Measurements from ENCODE around the gene ADAM23.

The ADAM23 gene

DNA sequence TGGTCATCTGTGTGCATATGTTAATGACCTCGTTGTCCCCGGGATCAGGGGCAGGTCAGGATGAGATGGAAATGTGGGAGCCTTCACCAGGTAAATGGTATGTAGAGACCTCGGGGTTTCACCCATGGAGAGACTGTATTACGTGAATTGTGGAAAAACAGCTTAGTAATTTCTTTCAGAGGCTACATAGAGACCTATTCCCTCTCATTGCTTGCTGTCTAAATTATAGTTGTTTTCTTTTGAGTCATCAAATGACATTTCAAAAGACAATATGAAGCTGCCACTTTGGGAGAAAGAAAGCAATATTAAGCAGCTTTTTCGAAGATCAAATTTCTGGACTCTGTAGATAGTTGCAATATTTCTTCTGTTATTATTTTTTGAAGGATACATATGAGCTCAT is 20.4 kb downstream of the ADAM23 start:
- Mint-ChIP-seq H3K27ac (no peak overlapping the region), H3K4me3 (no peak overlapping the region), H3K27me3 (ENCODE audit: low read depth) (peaks cover 8% of the 10 kb centered on the region), H3K4me1 (ENCODE audit: low read depth) (no peaks in the 10 kb centered on the region), H3K9me3 (peaks cover 6% of the 10 kb centered on the region), H3K36me3 (ENCODE audit: low read depth) (no peaks in the 10 kb centered on the region)

GRCh38 chr2:206464597-206464996 is 21.3 kb downstream of the ADAM23 start:
- Mint-ChIP-seq H3K27me3 (ENCODE audit: low read depth) (peaks cover 4% of the 10 kb centered on the region), H3K27ac (no peak overlapping the region), H3K9me3 (peaks cover 6% of the 10 kb centered on the region), H3K4me1 (ENCODE audit: low read depth) (no peaks in the 10 kb centered on the region), H3K4me3 (no peak overlapping the region), H3K36me3 (ENCODE audit: low read depth) (no peaks in the 10 kb centered on the region)

DNA sequence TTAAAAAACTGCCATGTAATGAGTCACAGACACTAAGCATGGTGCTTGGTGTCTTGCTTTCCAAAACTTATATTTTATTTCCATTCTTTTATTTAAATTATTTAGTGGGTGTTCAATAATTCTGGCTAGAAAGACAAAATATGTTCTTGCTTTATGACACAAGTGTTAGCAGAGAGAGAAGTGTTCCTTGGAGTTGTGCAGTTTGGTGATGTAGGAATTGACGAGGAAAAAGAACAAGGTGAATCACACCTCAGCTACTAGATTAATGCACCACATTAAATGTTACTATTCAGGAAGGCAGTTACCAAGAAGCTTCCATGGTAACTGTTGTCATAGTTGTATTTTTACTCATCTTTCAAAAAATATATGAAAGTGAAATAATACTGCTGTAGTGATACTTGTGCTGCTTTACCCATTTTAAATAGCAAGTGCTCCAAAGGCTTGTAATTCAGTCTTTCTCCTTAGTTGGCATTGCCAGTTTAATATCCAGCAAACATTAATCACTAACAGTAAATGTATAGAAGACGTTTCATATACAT is 28.3 kb downstream of the ADAM23 start:
- Mint-ChIP-seq H3K36me3 (ENCODE audit: low read depth) (no peaks in the 10 kb centered on the region), H3K9me3 (peaks cover 6% of the 10 kb centered on the region), H3K27ac (no peak overlapping the region)

GRCh38 chr2:206472094-206472493 is 28.8 kb downstream of the ADAM23 start:
- H3K36me3 Mint-ChIP-seq (ENCODE audit: low read depth) = no peaks in the 10 kb centered on the region
- H3K9me3 Mint-ChIP-seq = peaks cover 6% of the 10 kb centered on the region
- no peak overlapping the region for H3K27ac Mint-ChIP-seq
- no peak overlapping the region for H3K4me3 Mint-ChIP-seq
- H3K27me3 Mint-ChIP-seq (ENCODE audit: low read depth) = no peaks in the 10 kb centered on the region
- no peaks in the 10 kb centered on the region for H3K4me1 Mint-ChIP-seq (ENCODE audit: low read depth)

More for the DNA sequence above, 28.3 kb downstream of the ADAM23 start:
- H3K4me1 Mint-ChIP-seq (ENCODE audit: low read depth) = no peaks in the 10 kb centered on the region
- no peaks in the 10 kb centered on the region for H3K27me3 Mint-ChIP-seq (ENCODE audit: low read depth)
- H3K4me3 Mint-ChIP-seq = no peak overlapping the region

- H3K4me3 Mint-ChIP-seq = no peak overlapping the region
- no peak overlapping the region for H3K27ac Mint-ChIP-seq
- no peaks in the 10 kb centered on the region for H3K27me3 Mint-ChIP-seq (ENCODE audit: low read depth)
- no peaks in the 10 kb centered on the region for H3K36me3 Mint-ChIP-seq (ENCODE audit: low read depth)
- no peaks in the 10 kb centered on the region for H3K4me1 Mint-ChIP-seq (ENCODE audit: low read depth)
- H3K9me3 Mint-ChIP-seq = no peaks in the 10 kb centered on the region
Observed at GRCh38 chr2:206474099-206474498, 30.8 kb downstream of the ADAM23 start.

DNA sequence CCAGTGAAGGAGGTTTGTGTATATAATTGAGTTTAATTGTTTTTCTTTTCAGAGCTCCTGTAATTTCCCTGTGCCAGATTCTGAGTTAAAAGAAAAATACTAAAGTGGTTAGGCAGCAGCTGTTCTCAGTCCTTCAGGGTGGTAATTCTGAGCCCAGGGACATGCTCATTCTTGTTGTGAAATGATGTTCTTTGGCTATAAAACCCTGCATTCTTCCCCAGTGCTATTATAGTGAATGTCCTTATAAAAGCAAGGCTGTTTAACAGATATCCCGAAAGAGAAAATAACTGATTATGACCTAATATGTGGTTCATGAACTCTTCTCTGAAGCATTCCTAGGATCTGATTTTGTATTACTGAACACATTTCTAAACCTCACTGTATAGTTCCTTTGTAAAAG is 34.0 kb downstream of the ADAM23 start:
- peaks cover 8% of the 10 kb centered on the region for H3K27me3 Mint-ChIP-seq (ENCODE audit: low read depth)
- H3K27ac Mint-ChIP-seq = no peak overlapping the region
- no peaks in the 10 kb centered on the region for H3K4me1 Mint-ChIP-seq (ENCODE audit: low read depth)
- H3K4me3 Mint-ChIP-seq = no peak overlapping the region
- H3K36me3 Mint-ChIP-seq (ENCODE audit: low read depth) = no peaks in the 10 kb centered on the region
- no peaks in the 10 kb centered on the region for H3K9me3 Mint-ChIP-seq

DNA sequence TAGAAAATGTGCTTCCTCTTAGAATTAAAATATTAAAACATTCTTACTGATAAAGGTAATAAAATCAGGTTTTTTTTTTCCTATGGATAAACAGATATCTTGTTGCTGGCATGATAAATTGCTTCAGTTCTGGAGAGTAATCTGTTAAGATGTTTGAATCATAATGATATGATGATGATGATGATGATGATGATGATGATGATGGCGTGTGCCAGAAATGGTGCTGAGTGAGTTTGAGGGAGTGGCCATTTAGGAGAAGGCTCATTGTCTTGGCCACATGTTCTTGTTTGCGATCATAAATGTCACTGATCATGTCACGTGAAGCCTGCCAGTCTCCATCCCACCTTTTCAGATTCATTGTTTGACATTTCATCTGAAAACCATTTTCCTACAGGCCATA is 35.0 kb downstream of the ADAM23 start:
- H3K4me1 Mint-ChIP-seq (ENCODE audit: low read depth) = no peaks in the 10 kb centered on the region
- H3K27ac Mint-ChIP-seq = no peak overlapping the region
- H3K4me3 Mint-ChIP-seq = no peak overlapping the region
- peaks cover 8% of the 10 kb centered on the region for H3K27me3 Mint-ChIP-seq (ENCODE audit: low read depth)
- no peaks in the 10 kb centered on the region for H3K9me3 Mint-ChIP-seq
- no peaks in the 10 kb centered on the region for H3K36me3 Mint-ChIP-seq (ENCODE audit: low read depth)

DNA sequence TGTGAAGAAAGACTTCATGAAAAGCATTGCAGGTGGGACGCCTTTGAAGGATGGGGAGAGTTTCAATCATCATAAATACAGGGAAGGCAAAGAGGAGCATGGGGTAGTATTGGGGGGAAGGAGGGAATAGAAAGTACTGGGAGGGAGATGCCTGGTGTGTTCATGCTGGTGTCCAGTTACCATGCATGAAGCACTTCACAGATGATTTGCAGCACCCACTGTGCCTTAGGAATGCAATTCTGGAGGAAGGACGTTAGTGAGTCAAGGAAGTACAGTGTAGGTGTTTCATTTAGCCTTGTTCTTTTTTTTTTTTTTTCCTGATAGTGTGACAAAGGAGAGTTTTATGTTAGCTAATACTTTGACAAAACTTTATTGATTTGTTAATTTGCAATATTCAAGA is 36.8 kb downstream of the ADAM23 start:
- Mint-ChIP-seq H3K27me3 (ENCODE audit: low read depth) (peaks cover 8% of the 10 kb centered on the region), H3K27ac (no peak overlapping the region), H3K4me3 (no peak overlapping the region), H3K4me1 (ENCODE audit: low read depth) (no peaks in the 10 kb centered on the region), H3K9me3 (peaks cover 4% of the 10 kb centered on the region), H3K36me3 (ENCODE audit: low read depth) (no peaks in the 10 kb centered on the region)

GRCh38 chr2:206480620-206481019 is 37.3 kb downstream of the ADAM23 start:
- peaks cover 8% of the 10 kb centered on the region for H3K27me3 Mint-ChIP-seq (ENCODE audit: low read depth)
- H3K36me3 Mint-ChIP-seq (ENCODE audit: low read depth) = no peaks in the 10 kb centered on the region

GRCh38 chr2:206481056-206481455 is 37.7 kb downstream of the ADAM23 start:
- Mint-ChIP-seq H3K9me3 (peaks cover 5% of the 10 kb centered on the region), H3K27me3 (ENCODE audit: low read depth) (peaks cover 8% of the 10 kb centered on the region), H3K4me3 (no peak overlapping the region), H3K4me1 (ENCODE audit: low read depth) (no peaks in the 10 kb centered on the region), H3K27ac (no peak overlapping the region), H3K36me3 (ENCODE audit: low read depth) (no peaks in the 10 kb centered on the region)

More at GRCh38 chr2:206480620-206481019, 37.3 kb downstream of the ADAM23 start:
- no peak overlapping the region for H3K4me3 Mint-ChIP-seq
- H3K4me1 Mint-ChIP-seq (ENCODE audit: low read depth) = no peaks in the 10 kb centered on the region
- peaks cover 5% of the 10 kb centered on the region for H3K9me3 Mint-ChIP-seq
- no peak overlapping the region for H3K27ac Mint-ChIP-seq

GRCh38 chr2:206482123-206482522 is 38.8 kb downstream of the ADAM23 start:
- Mint-ChIP-seq H3K4me1 (ENCODE audit: low read depth) (no peaks in the 10 kb centered on the region), H3K36me3 (ENCODE audit: low read depth) (no peaks in the 10 kb centered on the region), H3K27me3 (ENCODE audit: low read depth) (peaks cover 8% of the 10 kb centered on the region), H3K27ac (no peak overlapping the region), H3K9me3 (peaks cover 5% of the 10 kb centered on the region), H3K4me3 (no peak overlapping the region)

DNA sequence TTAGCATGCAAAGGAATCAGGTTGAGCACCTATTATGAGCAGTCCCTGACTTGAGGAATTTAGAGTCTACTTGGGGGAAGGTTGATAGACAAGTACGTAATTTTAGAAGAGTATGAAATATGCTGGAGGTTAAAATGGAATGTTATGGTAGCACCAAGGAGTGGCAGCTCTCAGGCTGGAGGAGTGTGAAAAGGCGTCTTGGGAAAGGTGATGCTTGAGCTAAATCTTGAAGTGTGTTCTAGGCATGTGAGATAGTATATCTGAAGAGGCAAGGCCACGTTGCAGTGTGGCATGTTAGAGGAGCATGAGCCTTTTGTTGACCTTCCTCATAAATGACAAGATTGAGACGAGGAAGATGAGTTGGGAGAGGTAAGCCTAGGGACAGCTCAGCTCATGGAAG is 39.3 kb downstream of the ADAM23 start:
- no peak overlapping the region for H3K4me3 Mint-ChIP-seq
- no peaks in the 10 kb centered on the region for H3K4me1 Mint-ChIP-seq (ENCODE audit: low read depth)
- peaks cover 5% of the 10 kb centered on the region for H3K9me3 Mint-ChIP-seq
- H3K36me3 Mint-ChIP-seq (ENCODE audit: low read depth) = no peaks in the 10 kb centered on the region
- peaks cover 8% of the 10 kb centered on the region for H3K27me3 Mint-ChIP-seq (ENCODE audit: low read depth)
- no peak overlapping the region for H3K27ac Mint-ChIP-seq

GRCh38 chr2:206488053-206488452 is 44.7 kb downstream of the ADAM23 start:
- Mint-ChIP-seq H3K4me3 (no peak overlapping the region), H3K27ac (no peak overlapping the region), H3K27me3 (ENCODE audit: low read depth) (no peaks in the 10 kb centered on the region)

DNA sequence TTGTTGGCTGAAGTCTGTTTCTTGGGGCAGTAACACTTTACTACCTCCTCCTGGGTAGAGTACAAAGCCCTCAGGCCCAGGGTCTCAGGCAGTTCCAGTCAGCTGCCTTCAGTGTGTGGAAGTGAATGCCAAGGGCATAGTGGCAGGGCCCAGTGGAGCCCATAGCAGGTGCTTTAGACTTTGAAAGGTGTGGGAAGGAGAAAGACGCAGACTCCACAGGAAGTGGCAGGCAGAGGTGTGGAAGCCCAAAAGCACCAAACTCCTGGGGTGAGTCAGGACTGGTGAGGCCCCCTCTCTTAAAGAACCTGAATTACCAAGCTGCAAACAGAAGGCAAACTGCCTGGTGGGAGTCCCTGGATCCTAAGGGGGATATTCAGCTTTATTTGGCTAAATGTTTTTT is 45.3 kb downstream of the ADAM23 start:
- no peaks in the 10 kb centered on the region for H3K36me3 Mint-ChIP-seq (ENCODE audit: low read depth)

More at GRCh38 chr2:206488053-206488452, 44.7 kb downstream of the ADAM23 start:
- peaks cover 5% of the 10 kb centered on the region for H3K9me3 Mint-ChIP-seq
- peaks cover 5% of the 10 kb centered on the region for H3K4me1 Mint-ChIP-seq (ENCODE audit: low read depth)
- H3K36me3 Mint-ChIP-seq (ENCODE audit: low read depth) = no peaks in the 10 kb centered on the region

DNA sequence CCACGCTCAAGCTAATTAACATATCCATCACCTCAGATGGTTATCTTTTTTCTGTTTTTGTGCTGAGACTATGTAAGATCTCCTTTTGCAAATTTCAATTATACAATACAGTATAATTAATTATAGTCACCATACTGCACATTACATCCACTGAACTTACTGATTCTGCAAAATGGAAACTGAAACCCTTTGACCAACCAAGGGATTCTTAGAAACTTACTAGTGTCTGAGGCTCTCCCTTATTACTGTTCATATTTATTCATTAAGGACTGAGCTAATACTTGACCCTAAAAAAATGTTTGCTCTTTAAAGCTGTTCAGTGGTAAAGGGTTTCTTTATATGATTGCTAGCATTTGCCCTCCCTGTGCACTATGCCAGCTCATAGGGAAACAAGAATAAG is 50.7 kb downstream of the ADAM23 start:
- peaks cover 7% of the 10 kb centered on the region for H3K9me3 Mint-ChIP-seq
- no peaks in the 10 kb centered on the region for H3K36me3 Mint-ChIP-seq (ENCODE audit: low read depth)
- H3K27ac Mint-ChIP-seq = no peak overlapping the region
- no peaks in the 10 kb centered on the region for H3K27me3 Mint-ChIP-seq (ENCODE audit: low read depth)
- H3K4me1 Mint-ChIP-seq (ENCODE audit: low read depth) = no peaks in the 10 kb centered on the region
- no peak overlapping the region for H3K4me3 Mint-ChIP-seq

More for the DNA sequence above, 45.3 kb downstream of the ADAM23 start:
- Mint-ChIP-seq H3K4me3 (no peak overlapping the region), H3K27me3 (ENCODE audit: low read depth) (no peaks in the 10 kb centered on the region), H3K9me3 (peaks cover 5% of the 10 kb centered on the region), H3K27ac (no peak overlapping the region), H3K4me1 (ENCODE audit: low read depth) (peaks cover 5% of the 10 kb centered on the region)

DNA sequence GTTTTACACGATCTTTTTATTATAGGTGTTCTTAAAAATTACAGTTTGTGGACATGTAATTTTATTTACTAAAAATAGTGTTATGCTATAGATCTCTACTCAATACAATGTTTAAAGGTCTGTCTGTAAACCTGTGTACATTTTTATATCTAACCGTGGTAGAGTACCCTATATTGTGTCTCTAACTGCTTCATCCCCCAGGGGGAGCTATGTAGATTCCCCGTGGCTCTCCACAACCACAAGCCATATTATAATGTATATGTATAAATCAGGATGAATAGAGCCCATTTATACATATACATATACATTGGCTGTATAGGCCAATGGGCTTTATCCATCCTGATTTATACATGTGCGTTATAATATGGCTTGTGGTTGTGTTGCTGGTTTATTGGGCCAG is 59.4 kb downstream of the ADAM23 start:
- H3K27me3 Mint-ChIP-seq (ENCODE audit: low read depth) = peaks cover 5% of the 10 kb centered on the region
- H3K4me1 Mint-ChIP-seq (ENCODE audit: low read depth) = no peaks in the 10 kb centered on the region

More for the DNA sequence above, 59.4 kb downstream of the ADAM23 start:
- Mint-ChIP-seq H3K27ac (no peak overlapping the region), H3K4me3 (no peak overlapping the region), H3K36me3 (ENCODE audit: low read depth) (no peaks in the 10 kb centered on the region), H3K9me3 (no peaks in the 10 kb centered on the region)

All from T-helper 1 cell treated with Interleukin-12 subunit alpha and Interleukin-12 subunit beta and Interleukin-4 antibody, amounts not matched to agents 30 μg/mL and 1 μg/mL, for 36 hours (primary cell).